NB4 (cell line): ENCODE data around the gene IQGAP2.

Experiments
- CTCF ChIP-seq: IDR thresholded peaks from one replicate; pipeline ENCODE4 v1.5.1; 2012; ENCODE audit warnings: low read depth, low read length
- POLR2A ChIP-seq: IDR thresholded peaks from 2 replicates; pipeline ENCODE4 v1.6.1; 2011; ENCODE audit warnings: mild to moderate bottlenecking; ENCODE audit not compliant: insufficient read length; ENCODE audit errors: extremely low read depth

- TF ChIP-seq CTCF: no peak
- TF ChIP-seq POLR2A: no peak
These were observed 16.7 kb upstream of the IQGAP2 start for GRCh38 chr5:76386360-76386759.
